GM15510 (cell line): Measurements from ENCODE around the gene SAFB2.

ENCODE experiments used
- POLR2A ChIP-seq: IDR thresholded peaks from 3 replicates; pipeline ENCODE4 v1.6.1; 2011; ENCODE audit warnings: borderline replicate concordance; ENCODE audit not compliant: insufficient read length; ENCODE audit errors: extremely low read depth

The SAFB2 gene

GRCh38 chr19:5603626-5604025 is 18.9 kb downstream of the SAFB2 start:
- TF ChIP-seq POLR2A = no peak

GRCh38 chr19:5600797-5601196 is 21.8 kb downstream of the SAFB2 start:
- TF ChIP-seq POLR2A = no peak

- no peak for TF ChIP-seq POLR2A
These were observed 26.8 kb downstream of the SAFB2 start for GRCh38 chr19:5595745-5596144.

- TF ChIP-seq POLR2A = no peak
These were observed 27.4 kb downstream of the SAFB2 start for GRCh38 chr19:5595129-5595528.

GRCh38 chr19:5594521-5594950 is 28.0 kb downstream of the SAFB2 start:
- no peak for TF ChIP-seq POLR2A

GRCh38 chr19:5593343-5594255 is 29.0 kb downstream of the SAFB2 start:
- no peak for TF ChIP-seq POLR2A

- TF ChIP-seq POLR2A = no peak
These were observed 29.8 kb downstream of the SAFB2 start for GRCh38 chr19:5592531-5593342.

GRCh38 chr19:5591476-5591875 is 31.1 kb downstream of the SAFB2 start:
- TF ChIP-seq POLR2A = no peak

GRCh38 chr19:5590865-5591154 is 31.8 kb downstream of the SAFB2 start:
- no peak for TF ChIP-seq POLR2A

GRCh38 chr19:5590151-5590864 is 32.3 kb downstream of the SAFB2 start:
- TF ChIP-seq POLR2A = no peak

GRCh38 chr19:5588906-5589676 is 33.5 kb downstream of the SAFB2 start:
- TF ChIP-seq POLR2A = no peak

GRCh38 chr19:5588441-5588840 is 34.1 kb downstream of the SAFB2 start:
- no peak for TF ChIP-seq POLR2A

- no peak for TF ChIP-seq POLR2A
These were observed 34.9 kb downstream of the SAFB2 start for GRCh38 chr19:5587661-5588060.

- TF ChIP-seq POLR2A = no peak
These were observed 35.5 kb downstream of the SAFB2 start for GRCh38 chr19:5587071-5587455.
